Ascending aorta (tissue), 2 donors: ENCODE results near the gene BZW1. TPM values are rescaled to one million over a fixed set of nuclear protein-coding genes. Genes with fewer than 3 reads are reported as not detected.

Experiments used
- DNase-seq, 2 donors: peaks; one replicate each; pipeline ENCODE4 v3.0.0-alpha.2; 2019; ENCODE audit warnings: low spot score in 2 of 2
- H3K27ac ChIP-seq, 2 donors: fragments of 200-600 bp; sonication (generic); one replicate each; pipeline ENCODE4 v1.5.1; 2016 to 2017; ENCODE audit warnings: mild to moderate bottlenecking in 1 of 2
- H3K27me3 ChIP-seq: fragments of 200-600 bp; sonication (generic); one replicate; pipeline ENCODE4 v1.5.1; 2017
- H3K36me3 ChIP-seq, 2 donors: fragments of 200-600 bp; sonication (generic); one replicate each; pipeline ENCODE4 v1.5.1; 2016
- H3K4me1 ChIP-seq, 2 donors: fragments of 200-600 bp; sonication (generic); one replicate each; pipeline ENCODE4 v1.5.1; 2016 to 2017; ENCODE audit warnings: mild to moderate bottlenecking in 1 of 2
- H3K4me3 ChIP-seq, 2 donors: fragments of 200-600 bp; sonication (generic); one replicate each; pipeline ENCODE4 v1.5.1; 2016 to 2017; ENCODE audit warnings: mild to moderate bottlenecking in 1 of 2
- H3K9me3 ChIP-seq, 2 donors: fragments of 200-600 bp; sonication (generic); one replicate each; pipeline ENCODE4 v1.5.1; 2016
- intact Hi-C: fragments of 100-400 bp; cut with DNase I; formaldehyde crosslinking; loops from one replicate; pipeline ENCODE4 v1.15.1; 2023
- total RNA-seq: library from RNA; depleted of rRNA; stranded (reverse); fragments of >200 nt; gene quantifications from one replicate; pipeline ENCODE4 v1.1.0, GENCODE V29; 2016
- TF ChIP-seq, protein P1 (sequence below), 3 experiments: fragments of 200-600 bp in 2 of 3; fragments of 450-650 bp in 1 of 3; sonication (generic) in 2 of 3; IDR thresholded peaks; one replicate each; pipeline ENCODE4 v1.5.1; 2016 to 2019; ENCODE audit warnings: antibody characterized with exemption in 3 of 3, mild to moderate bottlenecking in 1 of 3, moderate library complexity in 1 of 3

BZW1 gene
- 85.4 TPM for total RNA-seq

DNA sequence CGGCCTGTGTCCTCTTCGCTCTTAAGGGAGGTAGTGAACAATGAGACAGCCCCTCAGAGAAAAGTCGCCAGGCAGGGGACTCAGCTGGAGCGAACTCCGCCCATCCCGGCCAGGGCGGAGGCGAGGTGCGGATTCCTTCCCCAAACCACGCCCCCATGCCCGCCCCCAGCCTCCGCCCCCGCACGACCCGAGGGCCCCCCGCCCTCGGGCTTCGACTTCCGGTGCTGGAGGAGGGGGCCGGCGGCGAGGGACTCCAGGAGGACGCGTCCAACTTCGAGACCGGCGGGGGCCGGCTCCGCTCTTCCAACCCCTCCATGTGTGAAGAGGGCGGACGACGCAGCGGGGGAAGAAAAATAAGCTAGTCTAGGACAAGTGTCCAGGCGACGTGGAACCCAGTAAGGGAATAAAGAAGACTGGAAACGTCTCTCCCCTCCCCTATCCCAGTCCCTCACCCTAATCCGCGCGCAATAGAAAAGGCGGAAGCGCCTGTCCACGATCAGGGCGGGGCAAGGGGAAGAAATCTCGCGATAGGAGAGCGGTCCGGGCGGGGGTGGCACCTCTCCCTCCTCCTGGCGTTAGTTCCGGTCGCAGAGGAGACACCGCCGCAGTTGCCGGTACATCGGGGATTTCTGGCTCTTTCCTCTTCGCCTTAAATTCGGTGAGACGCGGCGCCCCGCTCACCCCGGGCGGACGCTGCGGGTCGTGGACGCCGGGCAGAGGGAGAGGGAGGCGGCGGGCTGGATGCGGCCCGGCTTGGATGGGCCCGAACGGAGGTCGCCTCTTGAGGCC lies at the start of gene BZW1:
Gene BZW1, plus strand, starts transcription at position 578 of the 789 bp plus-strand sequence. CDS start 1,308 bp downstream, outside the sequence.
- Histone ChIP-seq H3K9me3 (no peaks in the 10 kb centered on the region), H3K36me3 (peaks cover 25 to 31% of the 10 kb centered on the region in 2 donors), H3K4me1 (peaks cover 6 to 40% of the 10 kb centered on the region in 2 donors), H3K4me3 (peak within 1 kb of the TSS; percentile 81 to 97), H3K27ac (peak within 1 kb of the TSS; percentile 98), H3K27me3 (no peaks in the 10 kb centered on the region)
- TF ChIP-seq, protein P1, sequence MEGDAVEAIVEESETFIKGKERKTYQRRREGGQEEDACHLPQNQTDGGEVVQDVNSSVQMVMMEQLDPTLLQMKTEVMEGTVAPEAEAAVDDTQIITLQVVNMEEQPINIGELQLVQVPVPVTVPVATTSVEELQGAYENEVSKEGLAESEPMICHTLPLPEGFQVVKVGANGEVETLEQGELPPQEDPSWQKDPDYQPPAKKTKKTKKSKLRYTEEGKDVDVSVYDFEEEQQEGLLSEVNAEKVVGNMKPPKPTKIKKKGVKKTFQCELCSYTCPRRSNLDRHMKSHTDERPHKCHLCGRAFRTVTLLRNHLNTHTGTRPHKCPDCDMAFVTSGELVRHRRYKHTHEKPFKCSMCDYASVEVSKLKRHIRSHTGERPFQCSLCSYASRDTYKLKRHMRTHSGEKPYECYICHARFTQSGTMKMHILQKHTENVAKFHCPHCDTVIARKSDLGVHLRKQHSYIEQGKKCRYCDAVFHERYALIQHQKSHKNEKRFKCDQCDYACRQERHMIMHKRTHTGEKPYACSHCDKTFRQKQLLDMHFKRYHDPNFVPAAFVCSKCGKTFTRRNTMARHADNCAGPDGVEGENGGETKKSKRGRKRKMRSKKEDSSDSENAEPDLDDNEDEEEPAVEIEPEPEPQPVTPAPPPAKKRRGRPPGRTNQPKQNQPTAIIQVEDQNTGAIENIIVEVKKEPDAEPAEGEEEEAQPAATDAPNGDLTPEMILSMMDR (IDR thresholded peaks at IDR 0.05): no peak
- DNase-seq: peak; percentile 77 to 96
- intact Hi-C loops: loop anchor here (1.0 to 10.0 kb wide), 5 partner anchors 53 to 227 kb away; partner anchors contain the start of genes AOX1, CLK1, NIF3L1 and PPIL3

DNA sequence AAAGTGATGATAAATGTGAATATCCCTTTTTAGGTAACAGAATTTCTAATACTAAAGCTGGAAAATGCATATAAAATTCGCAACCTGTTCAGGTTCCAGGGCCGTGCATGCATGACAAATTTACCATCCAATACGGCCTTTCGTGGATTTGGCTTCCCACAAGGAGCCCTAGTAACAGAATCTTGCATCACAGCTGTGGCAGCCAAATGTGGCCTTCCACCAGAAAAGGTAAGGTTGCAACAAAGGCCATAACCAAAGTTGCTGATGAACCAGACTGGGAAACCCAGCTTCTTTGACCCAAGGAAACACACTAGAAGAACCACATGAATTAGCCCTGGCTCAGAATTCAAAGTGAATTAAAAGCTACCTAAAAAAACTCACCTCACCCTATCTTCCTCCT lies 49.6 kb upstream of the BZW1 start:
- TF ChIP-seq, protein P1 (IDR thresholded peaks at IDR 0.05): no peak
- Histone ChIP-seq H3K9me3 (no peaks in the 10 kb centered on the region), H3K27me3 (no peaks in the 10 kb centered on the region), H3K4me3 (no peak overlapping the region), H3K4me1 (peaks cover 6 to 15% of the 10 kb centered on the region in 2 donors), H3K36me3 (no peaks in the 10 kb centered on the region), H3K27ac (no peak overlapping the region)
- no peak for DNase-seq
- intact Hi-C loops: no loop called here

DNA sequence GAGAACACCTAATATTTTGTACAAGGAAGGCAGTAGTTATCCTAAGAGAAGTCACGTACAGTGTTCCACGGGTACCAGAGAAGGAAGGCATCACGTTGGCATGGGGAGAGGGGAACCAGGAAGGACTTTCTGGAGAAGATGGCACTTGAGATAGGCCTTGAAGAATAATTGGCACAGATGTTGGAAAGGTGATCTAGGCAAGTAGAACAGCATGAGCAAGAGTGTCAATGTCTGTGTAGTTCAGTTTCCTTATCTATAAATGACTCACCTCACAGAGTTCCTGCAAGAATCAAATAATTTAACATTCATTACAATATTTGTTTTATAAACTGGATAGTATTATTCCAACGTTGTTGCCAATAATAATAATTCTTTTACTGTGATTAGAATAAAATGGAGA lies 48.3 kb upstream of the BZW1 start:
- intact Hi-C loops: no loop called here
- Histone ChIP-seq H3K9me3 (no peaks in the 10 kb centered on the region), H3K27me3 (no peaks in the 10 kb centered on the region), H3K4me3 (no peak overlapping the region), H3K27ac (no peak overlapping the region), H3K4me1 (peaks cover 6 to 15% of the 10 kb centered on the region in 2 donors), H3K36me3 (no peaks in the 10 kb centered on the region)
- DNase-seq: no peak
- TF ChIP-seq, protein P1 (IDR thresholded peaks at IDR 0.05): no peak

DNA sequence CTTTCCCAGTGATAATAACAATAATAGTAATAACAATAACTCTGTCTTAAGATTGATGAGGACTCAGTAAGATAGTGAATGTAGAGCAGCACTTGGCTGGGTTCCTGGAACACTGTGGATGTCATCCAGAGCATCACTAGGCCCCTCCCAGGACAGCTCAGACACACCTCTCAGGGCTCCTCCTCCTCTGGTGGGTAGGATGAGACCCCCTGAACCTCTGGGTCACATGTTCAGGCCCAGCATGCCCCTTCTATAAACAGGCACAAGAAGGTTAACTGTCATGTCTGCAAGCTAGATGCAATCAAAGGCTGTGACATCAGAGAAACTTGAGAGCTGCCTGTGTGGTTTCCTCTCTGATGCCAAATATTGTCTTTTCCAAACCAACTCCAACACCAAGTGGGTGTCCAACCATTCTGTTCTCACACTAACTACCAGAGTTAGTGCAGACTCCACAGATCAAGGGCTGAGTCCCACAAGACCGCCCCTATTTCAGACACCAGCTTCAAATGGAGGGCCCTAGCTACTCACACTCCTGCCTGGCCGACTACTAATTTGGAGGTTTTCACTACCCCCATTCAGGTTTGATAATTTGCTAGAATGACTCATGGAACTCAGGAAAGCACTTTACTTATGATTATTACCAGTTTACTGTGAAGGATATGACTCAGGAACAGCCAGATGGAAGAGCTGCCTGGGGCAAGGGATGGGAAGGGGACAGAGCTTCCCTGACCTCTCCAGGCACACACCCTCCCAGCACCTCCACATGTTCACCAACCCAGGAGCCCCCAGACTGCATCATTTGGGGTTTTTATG lies 46.4 kb upstream of the BZW1 start:
- no peak for DNase-seq
- intact Hi-C loops: no loop called here
- Histone ChIP-seq H3K27me3 (no peaks in the 10 kb centered on the region), H3K27ac (peak overlapping the region; percentile 22 to 70), H3K4me1 (peaks cover 6 to 19% of the 10 kb centered on the region in 2 donors), H3K9me3 (no peaks in the 10 kb centered on the region), H3K36me3 (no peaks in the 10 kb centered on the region), H3K4me3 (no peak overlapping the region)
- TF ChIP-seq, protein P1 (IDR thresholded peaks at IDR 0.05): no peak

DNA sequence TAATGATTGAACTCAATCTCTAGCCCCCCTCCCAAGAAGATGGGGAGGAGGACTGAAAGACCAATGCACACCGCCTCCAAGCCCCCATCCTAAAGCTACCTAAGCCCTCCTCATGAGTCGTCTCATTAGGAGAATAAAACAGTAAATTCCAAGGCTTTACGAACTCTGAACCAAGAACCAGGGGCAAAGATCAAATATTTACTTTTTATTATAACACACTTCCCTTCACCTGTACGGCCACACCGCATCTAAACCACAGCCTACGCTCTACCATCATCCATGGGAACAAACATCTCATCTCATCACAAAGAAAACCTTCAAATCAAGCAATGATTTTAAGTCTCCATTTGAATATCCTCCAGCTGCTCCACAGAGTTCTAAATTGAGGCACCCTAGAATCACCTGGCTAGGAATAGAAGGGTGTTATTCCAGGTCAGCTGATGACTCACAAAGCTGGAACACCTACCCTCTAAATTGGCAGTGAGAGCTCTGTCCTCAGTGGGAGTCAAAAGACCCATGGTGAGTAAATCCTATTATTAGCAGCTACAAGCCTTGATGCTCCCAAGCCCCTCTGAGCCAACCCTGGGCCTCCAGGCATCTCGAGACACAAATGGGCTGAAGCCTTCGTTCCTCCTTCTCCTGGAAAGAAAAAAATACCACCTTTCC lies 45.6 kb upstream of the BZW1 start:
- peak overlapping the region; percentile 22 to 70 for H3K27ac ChIP-seq

More for the DNA sequence above, 45.6 kb upstream of the BZW1 start:
- Histone ChIP-seq H3K4me3 (no peak overlapping the region), H3K36me3 (no peaks in the 10 kb centered on the region), H3K9me3 (no peaks in the 10 kb centered on the region), H3K4me1 (peaks cover 13 to 20% of the 10 kb centered on the region in 2 donors), H3K27me3 (no peaks in the 10 kb centered on the region)
- DNase-seq: no peak
- TF ChIP-seq, protein P1 (IDR thresholded peaks at IDR 0.05): no peak
- intact Hi-C loops: no loop called here
